Measurements from ENCODE around the gene PDLIM1. TPM values are rescaled to one million over a fixed set of nuclear protein-coding genes. Genes with fewer than 3 reads are reported as not detected.

Gene PDLIM1
- total and polyA plus RNA-seq, 10 of the 15 experiments (the other 5 are each of a cell fraction or from before 2014, with no cell fraction given) = 95.7 to 714 (median 309) TPM

GRCh38 chr10:95281206-95281605 is 9.6 kb downstream of the PDLIM1 start:
- peaks cover 0 to 7% of the 10 kb centered on the region in 2 experiments; a peak in 1 of 4 replicates for H3K36me3 ChIP-seq (ENCODE audit: control insufficient read depth in 2 of 2, insufficient read depth in 2 of 2, low read length in 1 of 2)
- ChIA-PET POLR2A (no interaction called here), SMC1A (ENCODE audit: uncharacterized antibody, unreplicated experiment) (interaction anchor here (1.0 to 14.9 kb wide), 11 partner anchors 6 to 94 kb away, joined by 3 to 313 read pairs (median 4); partner anchors contain the start of gene PDLIM1), CTCF (interaction anchor here (1.2 to 16.6 kb wide), 5 partner anchors 9 to 81 kb away, joined by 3 to 348 read pairs (median 5); no protein-coding TSS in a partner anchor), RAD21 (ENCODE audit: unreplicated experiment) (interaction anchor here (2.8 to 5.2 kb wide), 2 partner anchors 80 to 82 kb away, joined by 8 to 21 read pairs; no protein-coding TSS in a partner anchor)
- peaks cover 37% of the 10 kb centered on the region for H3K4me1 ChIP-seq (ENCODE audit: control insufficient read depth, insufficient read depth, low read length)
- in situ Hi-C loops (cut with MboI) = loop anchor here (10.0 kb wide), 1 partner anchor 994 kb away; the partner anchor contains the start of gene BLNK
- FAIRE-seq (no peak), ATAC-seq (no peak), DNase-seq (ENCODE audit: low read depth, low spot score) (no peak)
- TF ChIP-seq NR2F1 (conservative IDR thresholded peaks at IDR 0.05) = no peak
- no peak for TF ChIP-seq ZBTB40 (IDR thresholded peaks at IDR 0.05; ENCODE audit: borderline replicate concordance)
- no peak for TF ChIP-seq TCF7 (IDR thresholded peaks at IDR 0.05; ENCODE audit: borderline replicate concordance)
- no peak for TF ChIP-seq BCLAF1 (IDR thresholded peaks at IDR 0.05)
- TF ChIP-seq RAD51 (IDR thresholded peaks at IDR 0.05) = no peak
- peak; percentile 12; the same call in 1 of the 2 replicates for TF ChIP-seq SPI1 (IDR thresholded peaks at IDR 0.05; ENCODE audit: borderline replicate concordance, insufficient read depth, low read depth, low read length)
- peak overlapping the region; percentile 51 for H3K4me2 ChIP-seq (ENCODE audit: control insufficient read depth, insufficient read depth)
- peak overlapping the region; percentile 14; the same call in 1 of the 2 replicates for H3K4me3 ChIP-seq
- 100% methylated on average over 2 of the region's 2 CpGs for WGBS (ENCODE audit: insufficient coverage, insufficient replicate concordance, low lambda C conversion rate, missing lambda C conversion rate)
- intact Hi-C loops (cut with micrococcal nuclease; ENCODE audit: unreplicated experiment) = no loop called here
- H4K20me1 ChIP-seq (ENCODE audit: control insufficient read depth, insufficient read depth) = peaks cover 18% of the 10 kb centered on the region
- H3K9me3 ChIP-seq (replicated peaks; ENCODE audit: control insufficient read depth, insufficient read depth, low read length) = no peaks in the 10 kb centered on the region
- no peak overlapping the region for H3K9ac ChIP-seq (ENCODE audit: control insufficient read depth, insufficient read depth, low read length)
- no peak overlapping the region for H3K27ac ChIP-seq (ENCODE audit: control insufficient read depth, insufficient read depth)
- peaks cover 99% of the 10 kb centered on the region for H3K79me2 ChIP-seq (ENCODE audit: control insufficient read depth, insufficient read depth, low read length)
- no peak overlapping the region for H2AFZ ChIP-seq (ENCODE audit: control insufficient read depth, low read depth, low read length)
- no TSS peak for BruUV-seq (replicated peaks)
- no peaks in the 10 kb centered on the region for H3K27me3 ChIP-seq (replicated peaks in 1 of 2; ENCODE audit: control insufficient read depth in 2 of 2, insufficient read depth in 2 of 2, low read length in 1 of 2)

Measured in GM12878 (cell line).